Measurements from ENCODE around the gene MCUR1.

DNA sequence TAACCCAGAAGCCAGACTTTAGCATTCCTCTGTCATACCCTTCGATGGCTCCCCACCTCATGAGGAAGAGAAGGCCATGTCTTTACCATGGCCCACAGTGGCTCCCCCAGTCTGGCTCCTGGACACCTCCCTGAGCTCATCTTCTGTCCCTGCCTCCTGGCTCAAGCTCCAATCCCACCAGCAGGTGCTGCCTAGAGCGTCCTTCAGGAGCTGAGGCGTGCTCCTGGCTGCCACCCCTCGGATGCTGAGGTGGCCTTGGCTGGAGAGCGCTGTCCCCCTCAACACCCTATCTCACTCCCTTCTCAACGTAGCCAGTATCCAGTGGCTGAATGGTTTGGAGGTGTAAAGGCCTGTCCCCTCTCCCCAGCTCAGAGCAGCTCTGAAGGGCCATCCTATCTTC lies 55.3 kb downstream of the MCUR1 start:
- TF ChIP-seq POLR2A (IDR thresholded peaks at IDR 0.05) (no peak), CTCF (IDR thresholded peaks at IDR 0.05) (no peak)

All from breast epithelium (tissue), 3 donors.